Left lung (tissue), 10 donors: ENCODE measurements around the gene PDE8A. TPM values are rescaled to one million over a fixed set of nuclear protein-coding genes. Genes with fewer than 3 reads are reported as not detected.

Source experiments
- ATAC-seq: fragments of 200-7000 bp; cut with Tn5 transposase; one replicate; pipeline ENCODE4 v1.9.1; 2020; ENCODE audit warnings: moderate library complexity
- DNase-seq, 4 donors: peaks; one replicate each; pipeline ENCODE4 v3.0.0-alpha.2; 2013 to 2020
- H3K27ac ChIP-seq, 2 donors: fragments of 200-600 bp; sonication (generic) in 1 of 2; one replicate each; pipeline versions ENCODE4 v1.5.0 to v1.8.0; 2020 to 2021
- H3K27me3 ChIP-seq, 2 donors: fragments of 200-600 bp; sonication (generic) in 1 of 2; one replicate each; pipeline versions ENCODE4 v1.5.0 to v1.8.0; 2020 to 2021
- H3K36me3 ChIP-seq, 2 donors: fragments of 200-600 bp; sonication (generic) in 1 of 2; one replicate each; pipeline versions ENCODE4 v1.5.0 to v1.8.0; 2020 to 2021
- H3K4me1 ChIP-seq, 2 donors: fragments of 200-600 bp; one replicate each; pipeline ENCODE4 v1.8.0; 2021
- H3K4me3 ChIP-seq, 2 donors: fragments of 200-600 bp; sonication (generic) in 1 of 2; one replicate each; pipeline versions ENCODE4 v1.5.0 to v1.8.0; 2020 to 2021; ENCODE audit warnings: mild to moderate bottlenecking in 1 of 2
- H3K9me3 ChIP-seq, 2 donors: fragments of 200-600 bp; sonication (generic) in 1 of 2; one replicate each; pipeline versions ENCODE4 v1.5.0 to v1.8.0; 2020 to 2021
- intact Hi-C, 2 donors: fragments of 100-400 bp; cut with DNase I; formaldehyde crosslinking; loops; one replicate each; pipeline versions ENCODE4 v1.11.2 to v1.14.2; 2022
- polyA plus RNA-seq, 6 donors: library from polyadenylated mRNA; unstranded; fragments of 120-200 nt; gene quantifications; one replicate each; pipeline ENCODE4 v1.2.1, GENCODE V29; 2013; ENCODE audit not compliant: insufficient read length in 6 of 6
- total RNA-seq, 2 donors: library from RNA; stranded (reverse); fragmentation: NEBNext Ultra II Directional; extraction: Animal tissue kit (Norgen Biotek cat#: 25700); gene quantifications; one replicate each; pipeline ENCODE4 v1.2.1, GENCODE V29; 2021
- TF ChIP-seq, protein P1 (sequence below), 2 donors: fragments of 200-600 bp; sonication (generic) in 1 of 2; IDR thresholded peaks; one replicate each; pipeline versions ENCODE4 v1.5.0 to v1.8.0; 2021; ENCODE audit warnings: antibody characterized with exemption in 2 of 2
- donor health status: DM: no; HTN: yes; CAD: no.
- donor health status: DM: no; HTN: no; CAD: no.

The PDE8A gene
- total and polyA plus RNA-seq, 8 donors, result 30.4 to 64.0 (median 48.4) TPM

- H3K4me1 ChIP-seq, result peaks cover 22 to 77% of the 10 kb centered on the region in 2 donors
- DNase-seq, result no peak
- intact Hi-C loops, result no loop called here
- no peaks in the 10 kb centered on the region for H3K9me3 ChIP-seq
- TF ChIP-seq, protein P1, sequence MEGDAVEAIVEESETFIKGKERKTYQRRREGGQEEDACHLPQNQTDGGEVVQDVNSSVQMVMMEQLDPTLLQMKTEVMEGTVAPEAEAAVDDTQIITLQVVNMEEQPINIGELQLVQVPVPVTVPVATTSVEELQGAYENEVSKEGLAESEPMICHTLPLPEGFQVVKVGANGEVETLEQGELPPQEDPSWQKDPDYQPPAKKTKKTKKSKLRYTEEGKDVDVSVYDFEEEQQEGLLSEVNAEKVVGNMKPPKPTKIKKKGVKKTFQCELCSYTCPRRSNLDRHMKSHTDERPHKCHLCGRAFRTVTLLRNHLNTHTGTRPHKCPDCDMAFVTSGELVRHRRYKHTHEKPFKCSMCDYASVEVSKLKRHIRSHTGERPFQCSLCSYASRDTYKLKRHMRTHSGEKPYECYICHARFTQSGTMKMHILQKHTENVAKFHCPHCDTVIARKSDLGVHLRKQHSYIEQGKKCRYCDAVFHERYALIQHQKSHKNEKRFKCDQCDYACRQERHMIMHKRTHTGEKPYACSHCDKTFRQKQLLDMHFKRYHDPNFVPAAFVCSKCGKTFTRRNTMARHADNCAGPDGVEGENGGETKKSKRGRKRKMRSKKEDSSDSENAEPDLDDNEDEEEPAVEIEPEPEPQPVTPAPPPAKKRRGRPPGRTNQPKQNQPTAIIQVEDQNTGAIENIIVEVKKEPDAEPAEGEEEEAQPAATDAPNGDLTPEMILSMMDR (IDR thresholded peaks at IDR 0.05), result no peak
- no peak overlapping the region for H3K27ac ChIP-seq
- no peak overlapping the region for H3K4me3 ChIP-seq
- no peak for ATAC-seq
- H3K36me3 ChIP-seq, result no peaks in the 10 kb centered on the region
- no peaks in the 10 kb centered on the region for H3K27me3 ChIP-seq
These were observed 23.7 kb downstream of the PDE8A start for GRCh38 chr15:85005319-85005718.

- ATAC-seq, result no peak
- Histone ChIP-seq H3K9me3 (no peaks in the 10 kb centered on the region), H3K27me3 (no peaks in the 10 kb centered on the region), H3K4me1 (peaks cover 22 to 77% of the 10 kb centered on the region in 2 donors), H3K27ac (no peak overlapping the region), H3K4me3 (no peak overlapping the region), H3K36me3 (no peaks in the 10 kb centered on the region)
- intact Hi-C loops, result no loop called here
- TF ChIP-seq, protein P1 (IDR thresholded peaks at IDR 0.05), result no peak
- peak in 1 of 4 donors; percentile 50 for DNase-seq
These were observed 24.1 kb downstream of the PDE8A start for GRCh38 chr15:85005746-85006145.

DNA sequence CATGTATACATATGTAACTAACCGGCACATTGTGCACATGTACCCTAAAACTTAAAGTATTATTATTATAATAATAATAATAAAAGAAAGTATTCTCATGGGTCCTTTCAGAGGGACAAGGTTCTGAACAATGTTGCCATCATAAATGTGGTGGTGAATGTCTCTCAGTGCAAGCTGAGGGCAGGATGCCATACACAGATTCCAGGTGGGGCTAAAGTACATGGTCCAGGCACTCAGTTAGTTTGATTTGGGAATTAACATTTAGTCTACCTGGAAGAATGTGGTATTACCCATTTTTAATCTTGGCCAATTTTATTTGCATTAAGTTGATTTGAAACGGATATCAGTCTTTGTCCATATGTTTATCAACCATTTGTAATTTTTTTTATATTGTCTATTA is 24.5 kb downstream of the PDE8A start:
- TF ChIP-seq, protein P1 (IDR thresholded peaks at IDR 0.05), result no peak
- ATAC-seq, result no peak

GRCh38 chr15:85006655-85007054 is 25.0 kb downstream of the PDE8A start:
- H3K9me3 ChIP-seq, result no peaks in the 10 kb centered on the region
- ATAC-seq, result no peak
- no peak for DNase-seq
- TF ChIP-seq, protein P1 (IDR thresholded peaks at IDR 0.05), result no peak
- no peak overlapping the region for H3K27ac ChIP-seq
- peaks cover 27 to 81% of the 10 kb centered on the region in 2 donors for H3K4me1 ChIP-seq
- H3K4me3 ChIP-seq, result no peak overlapping the region
- H3K27me3 ChIP-seq, result no peaks in the 10 kb centered on the region
- no peaks in the 10 kb centered on the region for H3K36me3 ChIP-seq
- intact Hi-C loops, result no loop called here

More for the DNA sequence above, 24.5 kb downstream of the PDE8A start:
- intact Hi-C loops, result no loop called here
- no peak for DNase-seq
- no peaks in the 10 kb centered on the region for H3K36me3 ChIP-seq
- no peak overlapping the region for H3K4me3 ChIP-seq
- H3K27me3 ChIP-seq, result no peaks in the 10 kb centered on the region
- no peak overlapping the region for H3K27ac ChIP-seq
- peaks cover 26 to 79% of the 10 kb centered on the region in 2 donors for H3K4me1 ChIP-seq
- no peaks in the 10 kb centered on the region for H3K9me3 ChIP-seq

- intact Hi-C loops, result no loop called here
- no peak overlapping the region for H3K27ac ChIP-seq
- DNase-seq, result no peak
- H3K36me3 ChIP-seq, result no peaks in the 10 kb centered on the region
- no peak overlapping the region for H3K4me3 ChIP-seq
- H3K4me1 ChIP-seq, result peaks cover 27 to 81% of the 10 kb centered on the region in 2 donors
- H3K27me3 ChIP-seq, result no peaks in the 10 kb centered on the region
- peak; percentile 20 for ATAC-seq
- H3K9me3 ChIP-seq, result no peaks in the 10 kb centered on the region
- TF ChIP-seq, protein P1 (IDR thresholded peaks at IDR 0.05), result no peak
These were observed 25.5 kb downstream of the PDE8A start for GRCh38 chr15:85007137-85007536.
